Mesodermal cell (in vitro differentiated cells): ENCODE results near the gene CNKSR1.
A peak's percentile ranks its signal among the peaks of the same experiment; 100 is the strongest.

Experiments
- H3K27ac ChIP-seq: 2 replicates; pipeline ENCODE4 v1.7.0; 2013; ENCODE audit warnings: mild to moderate bottlenecking, low read depth, low read length, moderate library complexity; ENCODE audit not compliant: severe bottlenecking
- H3K36me3 ChIP-seq: 2 replicates; pipeline ENCODE4 v1.7.1; 2013; ENCODE audit warnings: mild to moderate bottlenecking, low read length, moderate library complexity; ENCODE audit not compliant: control insufficient read depth, insufficient read depth
- H3K4me1 ChIP-seq: one replicate; pipeline ENCODE4 v1.7.1; 2013; ENCODE audit warnings: mild to moderate bottlenecking, low read length; ENCODE audit not compliant: insufficient read depth, control insufficient read depth, poor library complexity, severe bottlenecking
- H3K4me3 ChIP-seq: 2 replicates; pipeline ENCODE4 v1.7.0; 2013; ENCODE audit warnings: low read length, control low read depth, mild to moderate bottlenecking; ENCODE audit not compliant: insufficient read depth, poor library complexity, severe bottlenecking; ENCODE audit errors: extremely low read depth
- H3K9me3 ChIP-seq: 2 replicates; pipeline ENCODE4 v1.7.1; 2013; ENCODE audit warnings: mild to moderate bottlenecking, low read length, moderate library complexity; ENCODE audit not compliant: control insufficient read depth
- WGBS, 2 experiments: methylation state at CpG; one replicate each; pipeline ENCODE4 v1.1.5; 2013; ENCODE audit warnings: missing lambda C conversion rate in 2 of 2; ENCODE audit not compliant: insufficient coverage in 2 of 2; 5-methylcytosine and 5-hydroxymethylcytosine counted together

Gene CNKSR1

GRCh38 chr1:26160527-26161414, 16.5 kb upstream of the CNKSR1 start:
- WGBS, 2 experiments: 34 to 35% methylated on average over 14 to 16 of the region's 18 CpGs
- Histone ChIP-seq H3K36me3 (no peaks in the 10 kb centered on the region), H3K4me1 (peaks cover 57% of the 10 kb centered on the region), H3K27ac (no peak overlapping the region), H3K9me3 (no peaks in the 10 kb centered on the region), H3K4me3 (peak overlapping the region; percentile 21)

DNA sequence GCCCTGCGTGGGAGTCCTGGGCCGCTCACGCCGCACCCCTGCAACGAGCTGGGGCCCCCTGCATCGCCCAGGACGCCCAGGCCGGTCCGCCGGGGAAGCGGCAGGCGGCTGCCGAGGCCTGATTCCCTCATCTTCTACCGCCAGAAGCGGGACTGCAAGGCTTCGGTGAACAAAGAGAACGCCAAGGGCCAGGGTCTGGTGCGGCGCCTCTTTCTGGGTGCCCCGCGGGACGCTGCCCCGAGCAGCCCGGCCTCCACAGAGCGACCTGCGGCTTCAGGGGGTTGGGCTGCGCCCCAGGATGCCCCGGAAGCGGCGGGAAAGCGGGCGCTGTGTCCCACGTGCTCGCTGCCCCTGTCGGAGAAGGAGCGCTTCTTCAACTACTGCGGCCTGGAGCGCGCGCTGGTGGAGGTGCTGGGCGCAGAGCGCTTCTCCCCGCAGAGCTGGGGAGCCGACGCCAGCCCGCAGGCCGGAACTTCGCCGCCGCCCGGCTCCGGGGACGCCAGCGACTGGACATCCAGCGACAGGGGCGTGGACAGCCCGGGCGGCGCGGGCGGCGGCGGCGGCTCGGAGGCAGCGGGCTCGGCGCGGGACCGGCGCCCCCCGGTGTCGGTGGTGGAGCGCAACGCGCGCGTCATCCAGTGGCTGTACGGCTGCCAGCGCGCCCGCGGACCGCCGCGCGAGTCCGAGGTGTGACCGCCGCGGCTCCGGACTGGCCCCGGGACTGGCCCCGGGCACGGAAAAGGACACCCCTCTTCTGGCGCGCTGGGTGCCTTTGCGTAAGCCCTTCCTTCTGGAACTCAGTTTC, 15.7 kb upstream of the CNKSR1 start:
- H3K27ac ChIP-seq: no peak overlapping the region
- 2 to 5% methylated on average over 89 to 94 of the region's 98 CpGs for WGBS, 2 experiments
- H3K4me3 ChIP-seq: peak overlapping the region; percentile 21
- no peaks in the 10 kb centered on the region for H3K36me3 ChIP-seq
- H3K4me1 ChIP-seq: peaks cover 50% of the 10 kb centered on the region
- no peaks in the 10 kb centered on the region for H3K9me3 ChIP-seq

GRCh38 chr1:26162220-26162709, 15.0 kb upstream of the CNKSR1 start:
- peaks cover 46% of the 10 kb centered on the region for H3K4me1 ChIP-seq
- no peaks in the 10 kb centered on the region for H3K36me3 ChIP-seq
- H3K27ac ChIP-seq: no peak overlapping the region
- WGBS, 2 experiments: 43 to 48% methylated on average over 18 to 19 of the region's 21 CpGs
- no peak overlapping the region for H3K4me3 ChIP-seq
- H3K9me3 ChIP-seq: no peaks in the 10 kb centered on the region

DNA sequence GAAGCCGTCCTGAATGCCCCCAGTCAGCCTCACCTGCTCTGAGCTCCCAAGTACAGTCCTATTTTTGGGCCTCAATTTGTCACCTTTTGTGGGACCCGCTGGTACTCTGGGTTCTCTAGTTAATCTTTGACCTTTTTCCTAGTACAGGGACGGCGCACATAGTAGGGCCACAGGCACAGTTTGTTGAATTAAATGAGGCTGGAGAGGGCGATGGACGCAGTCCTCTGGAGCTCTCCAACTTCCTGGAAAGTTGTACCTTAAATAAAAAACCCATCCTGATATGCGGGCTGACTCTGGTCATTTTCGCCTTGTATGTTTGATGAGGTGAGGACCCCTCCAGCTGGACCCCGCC, 13.6 kb upstream of the CNKSR1 start:
- Histone ChIP-seq H3K4me1 (peaks cover 39% of the 10 kb centered on the region), H3K36me3 (no peaks in the 10 kb centered on the region), H3K27ac (no peak overlapping the region), H3K9me3 (no peaks in the 10 kb centered on the region), H3K4me3 (peak overlapping the region; percentile 27)
- WGBS, 2 experiments: 89% methylated on average over 7 to 8 of the region's 9 CpGs

DNA sequence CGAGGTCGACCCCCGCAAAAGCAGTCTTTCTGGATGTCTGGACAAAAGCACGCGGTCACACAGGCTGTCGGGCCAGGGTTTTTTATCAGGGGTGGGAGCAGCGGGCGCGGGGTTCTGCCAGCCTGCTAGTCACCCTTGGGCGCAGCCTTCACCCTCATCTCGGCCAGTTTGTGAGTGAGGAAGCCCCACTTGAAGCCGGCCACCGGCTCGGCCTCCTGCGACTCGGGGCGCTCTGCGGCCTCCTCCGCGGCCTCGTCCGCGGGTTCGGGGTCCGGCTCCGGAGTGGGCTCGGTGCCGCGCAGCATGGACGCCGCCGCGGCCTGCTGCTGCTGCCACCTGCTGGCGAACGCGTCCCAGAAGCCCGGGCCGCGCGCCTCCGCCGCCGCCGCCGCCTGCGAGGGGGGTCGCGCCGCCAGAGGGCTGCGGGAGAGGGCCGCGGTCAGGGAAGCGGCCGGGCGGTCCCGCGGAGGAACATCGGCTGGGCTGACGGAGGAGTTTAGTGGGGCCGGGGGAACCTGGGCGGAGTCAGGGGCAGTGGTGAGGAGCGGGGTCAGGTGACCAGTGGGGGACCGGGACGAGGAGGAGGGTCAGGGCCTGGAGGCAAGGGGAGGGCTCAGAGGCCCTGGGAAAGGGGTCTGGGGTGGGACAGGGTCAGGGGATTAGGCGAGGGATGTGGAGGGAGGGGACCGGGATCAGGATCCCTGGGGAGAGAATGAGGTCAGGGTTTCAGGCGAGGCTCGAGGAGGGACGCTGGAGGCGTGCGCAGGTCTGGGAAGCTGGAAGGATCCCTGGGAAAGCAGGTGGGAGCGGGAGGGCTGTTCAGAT, 13.0 kb upstream of the CNKSR1 start:
- WGBS, 2 experiments: 13 to 19% methylated on average over 50 to 68 of the region's 72 CpGs
- Histone ChIP-seq H3K4me3 (peak overlapping the region; percentile 27), H3K27ac (no peak overlapping the region)

DNA sequence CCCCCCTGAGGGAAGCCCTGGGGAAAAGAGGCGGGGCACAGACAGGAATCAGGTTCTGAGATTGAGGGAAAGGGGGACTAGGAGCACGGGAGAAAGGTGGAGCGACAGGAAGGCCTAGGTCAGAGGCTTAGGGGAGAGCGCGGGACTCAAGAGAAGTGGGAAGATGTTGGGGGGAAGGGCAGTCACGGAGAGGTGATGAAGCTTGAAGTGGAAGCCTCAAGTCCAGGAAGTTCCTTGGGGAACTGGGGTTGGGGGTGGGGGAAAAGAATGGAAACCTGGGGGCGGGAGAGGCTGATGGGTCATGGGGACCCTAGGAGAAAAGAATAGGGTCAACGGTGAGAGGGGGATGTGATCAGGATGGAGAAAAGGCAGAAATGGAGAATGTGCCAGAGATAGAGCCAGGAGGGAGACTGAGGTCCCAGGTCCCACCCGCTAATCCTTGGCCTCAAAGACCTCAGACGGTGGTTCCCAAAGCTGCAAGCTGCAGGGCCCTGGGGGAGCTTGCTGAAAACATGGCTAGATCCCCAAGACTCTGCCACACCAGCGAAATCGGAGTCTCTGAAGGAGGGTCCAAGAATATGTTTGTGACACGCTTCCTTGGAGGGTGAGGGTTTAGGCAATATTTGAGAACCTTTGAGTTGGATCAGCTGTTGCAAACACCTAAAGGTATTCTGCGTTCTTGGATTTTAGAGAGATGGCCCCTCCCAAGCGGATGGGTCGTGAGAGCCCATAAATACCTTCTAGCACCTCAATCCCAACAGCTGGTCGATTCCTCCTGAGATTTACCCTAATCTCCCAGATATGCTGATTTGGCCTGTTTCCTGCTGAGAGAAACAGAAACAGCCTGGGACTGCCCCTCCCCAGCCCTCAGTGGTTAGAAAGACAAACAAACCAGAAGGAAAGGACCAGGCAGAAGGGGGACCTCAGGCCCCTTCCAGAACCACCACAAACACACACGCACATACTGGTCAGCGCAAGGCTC, 12.1 kb upstream of the CNKSR1 start:
- Histone ChIP-seq H3K9me3 (no peaks in the 10 kb centered on the region), H3K4me1 (peaks cover 26% of the 10 kb centered on the region), H3K27ac (peak overlapping the region; percentile 36), H3K4me3 (no peak overlapping the region), H3K36me3 (no peaks in the 10 kb centered on the region)
- 43 to 60% methylated on average over 12 to 13 of the region's 19 CpGs for WGBS, 2 experiments

More for the DNA sequence above, 13.0 kb upstream of the CNKSR1 start:
- Histone ChIP-seq H3K9me3 (no peaks in the 10 kb centered on the region), H3K4me1 (peaks cover 33% of the 10 kb centered on the region), H3K36me3 (no peaks in the 10 kb centered on the region)

DNA sequence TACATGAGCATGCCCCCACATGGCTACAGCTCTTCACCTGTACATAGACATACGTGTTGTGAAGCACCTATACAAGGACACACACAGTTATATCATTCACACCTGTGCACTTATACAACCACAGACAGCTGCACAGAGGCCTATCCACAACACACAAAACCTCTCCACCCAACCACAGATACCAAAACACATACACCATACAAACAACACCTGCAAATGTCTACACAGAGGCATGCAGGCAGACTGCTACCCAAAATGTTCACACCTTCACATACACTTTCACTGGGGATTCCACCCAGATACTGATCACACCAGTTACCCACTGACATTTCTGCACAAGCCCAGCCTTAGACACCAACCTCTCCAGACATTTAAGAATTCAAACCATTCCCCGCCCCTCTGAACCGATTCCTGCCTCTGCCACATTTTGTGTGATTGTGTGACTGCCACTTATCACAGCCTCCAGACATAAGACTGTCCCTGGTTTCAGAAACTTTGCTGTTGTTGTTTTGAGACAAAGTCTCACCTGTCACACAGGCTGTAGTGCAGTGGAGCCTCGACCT, 10.5 kb upstream of the CNKSR1 start:
- H3K36me3 ChIP-seq: no peaks in the 10 kb centered on the region
- peaks cover 22% of the 10 kb centered on the region for H3K4me1 ChIP-seq
- H3K4me3 ChIP-seq: no peak overlapping the region
- H3K9me3 ChIP-seq: no peaks in the 10 kb centered on the region
- H3K27ac ChIP-seq: no peak overlapping the region
- WGBS, 2 experiments: 79 to 93% methylated on average over 2 to 4 of the region's 4 CpGs

DNA sequence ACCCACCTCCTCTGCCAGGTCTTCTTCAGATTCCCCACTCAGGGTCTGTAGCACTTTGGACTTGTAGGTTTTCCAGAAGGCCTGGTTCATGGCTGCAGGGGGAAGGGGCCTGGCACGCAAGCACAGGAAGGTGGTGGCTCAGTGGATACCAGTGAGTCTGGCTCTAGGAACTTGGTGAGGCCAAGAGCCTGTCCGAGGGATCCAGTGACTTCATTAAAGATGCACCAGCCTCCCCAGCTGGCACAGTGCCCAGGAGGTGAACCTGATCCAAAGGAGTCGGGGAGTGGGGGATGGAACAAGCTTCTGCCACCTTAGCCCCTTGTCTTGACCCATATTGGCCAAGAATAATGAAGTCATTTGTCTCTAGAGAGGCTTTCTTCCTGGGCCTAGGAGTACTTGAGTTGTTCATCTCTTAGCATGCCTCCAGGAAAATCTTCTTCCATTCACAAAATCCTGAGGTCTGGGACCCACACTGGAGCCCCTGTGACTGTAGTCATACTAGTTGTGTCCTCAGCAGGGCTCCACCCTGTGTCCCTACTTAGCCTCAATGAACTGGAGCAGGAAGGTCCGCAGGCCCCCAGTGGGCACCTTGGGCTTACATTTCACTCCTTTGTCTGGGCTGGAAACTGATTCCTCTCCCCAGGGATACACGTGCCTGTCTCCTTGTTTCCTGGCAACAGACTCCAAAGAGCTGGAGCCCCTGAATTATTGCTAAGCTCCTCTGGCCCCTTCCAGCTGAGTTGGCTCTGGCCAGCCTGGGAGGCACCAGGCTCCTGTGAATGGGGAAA, 8.7 kb upstream of the CNKSR1 start, which contains the start of gene C1orf232:
TSS of gene C1orf232 (minus strand) at position 554 of the 788 bp plus-strand sequence. CDS start at position 90, 464 bp downstream.
- Histone ChIP-seq H3K27ac (peak within 1 kb of the TSS; percentile 77), H3K36me3 (no peaks in the 10 kb centered on the region), H3K4me1 (peaks cover 22% of the 10 kb centered on the region), H3K9me3 (no peaks in the 10 kb centered on the region), H3K4me3 (peak within 1 kb of the TSS; percentile 74)
- WGBS, 2 experiments: 67 to 79% methylated on average over 4 to 5 of the region's 5 CpGs

DNA sequence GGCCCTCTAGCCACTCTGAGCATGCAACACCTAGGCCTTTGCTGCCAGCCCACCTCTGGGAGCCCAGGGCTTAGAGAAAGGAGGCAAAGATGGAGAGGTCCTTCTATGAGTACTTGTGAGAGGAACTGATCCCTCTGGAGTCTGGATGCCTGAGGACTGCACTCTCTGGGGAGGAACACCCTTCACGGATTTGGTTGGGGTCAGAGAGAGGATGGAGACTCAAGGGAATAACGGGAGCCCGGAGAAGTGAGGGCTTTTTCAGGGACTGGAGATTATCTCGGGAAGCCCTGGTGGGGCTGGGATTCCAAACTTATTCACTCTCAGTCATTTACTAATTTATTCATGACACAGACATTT, 8.1 kb upstream of the CNKSR1 start:
- WGBS, 2 experiments: 78% methylated on average over 1 of the region's 4 CpGs; no CpG with 5 or more reads in 1 of the 2 experiments
- no peak overlapping the region for H3K4me3 ChIP-seq
- no peaks in the 10 kb centered on the region for H3K9me3 ChIP-seq
- H3K36me3 ChIP-seq: no peaks in the 10 kb centered on the region
- peak overlapping the region; percentile 12 for H3K27ac ChIP-seq
- peaks cover 22% of the 10 kb centered on the region for H3K4me1 ChIP-seq
